Caco-2 (cell line): ENCODE data around the gene CDH6. TPM values are rescaled to one million over a fixed set of nuclear protein-coding genes. Genes with fewer than 3 reads are reported as not detected.

Source experiments
- BruUV-seq: library from RNA; stranded (reverse); fragments of 400-500 nt; replicated peaks from 2 replicates; lab custom pipeline; 2021; lab: Mats Ljungman, UMichigan
- CTCF ChIA-PET: fragments of 300-600 bp; sonication (Branson Sonifier 250); formaldehyde crosslinking; loops from one replicate; lab custom pipeline; 2022; ENCODE audit warnings: antibody characterized with exemption; lab: Charles Lee
- POLR2A ChIA-PET: fragments of 300-600 bp; sonication (Branson Sonifier 250); formaldehyde crosslinking; loops from one replicate; lab custom pipeline; 2022; ENCODE audit warnings: antibody characterized with exemption; lab: Charles Lee
- DNase-seq, 2 experiments: peaks; one replicate each; pipeline versions ENCODE4 v3.0.0 to v3.0.0-alpha.2; 2020 to 2022
- H3K27me3 ChIP-seq: replicated peaks from 2 replicates; pipeline ENCODE4 v1.6.0; 2011; ENCODE audit warnings: low read length; ENCODE audit not compliant: control insufficient read depth, insufficient read depth
- H3K36me3 ChIP-seq: 2 replicates; pipeline ENCODE4 v1.5.1; 2011; ENCODE audit warnings: low read length; ENCODE audit not compliant: control insufficient read depth, insufficient read depth
- H3K4me1 ChIP-seq: fragments of 250-450 bp; sonication (Bioruptor Pico); 2 replicates; pipeline ENCODE4 v1.5.1; 2020; ENCODE audit warnings: mild to moderate bottlenecking
- H3K4me3 ChIP-seq: 2 replicates; pipeline ENCODE4 v1.5.1; 2011; ENCODE audit warnings: low read depth, mild to moderate bottlenecking, control low read depth, low read length
- H3K9me3 ChIP-seq: fragments of 250-450 bp; sonication (Bioruptor Pico); 2 replicates; pipeline ENCODE4 v1.5.1; 2020; ENCODE audit warnings: mild to moderate bottlenecking, moderate library complexity
- H3K27ac Mint-ChIP-seq: one replicate; pipeline ENCODE4 v1.8.0; 2022; ENCODE audit warnings: mixed read lengths; ENCODE audit not compliant: unreplicated experiment
- H3K27me3 Mint-ChIP-seq: one replicate; pipeline ENCODE4 v1.8.0; 2022; ENCODE audit warnings: mixed read lengths; ENCODE audit not compliant: insufficient read depth, unreplicated experiment
- H3K36me3 Mint-ChIP-seq: one replicate; pipeline ENCODE4 v1.8.0; 2022; ENCODE audit warnings: mild to moderate bottlenecking, mixed read lengths; ENCODE audit not compliant: insufficient read depth, unreplicated experiment
- H3K4me1 Mint-ChIP-seq: one replicate; pipeline ENCODE4 v1.8.0; 2022; ENCODE audit warnings: low read depth, mixed read lengths; ENCODE audit not compliant: unreplicated experiment
- H3K4me3 Mint-ChIP-seq: one replicate; pipeline ENCODE4 v1.8.0; 2022; ENCODE audit warnings: mild to moderate bottlenecking, moderate library complexity, mixed read lengths; ENCODE audit not compliant: unreplicated experiment
- H3K9me3 Mint-ChIP-seq: one replicate; pipeline ENCODE4 v1.8.0; 2022; ENCODE audit warnings: mixed read lengths; ENCODE audit not compliant: unreplicated experiment
- CTCF ChIP-seq, 2 experiments: fragments of 200-600 bp in 1 of 2; IDR thresholded peaks; 1 replicate in 1 of 2; 2 replicates in 1 of 2; pipeline versions ENCODE4 v1.5.1 to v1.8.0; 2011 to 2022; ENCODE audit warnings: antibody characterized with exemption in 1 of 2, control low read depth in 1 of 2, inconsistent platforms in 1 of 2, low read depth in 1 of 2, low read length in 1 of 2, mild to moderate bottlenecking in 1 of 2, moderate library complexity in 1 of 2; ENCODE audit not compliant: insufficient read depth in 1 of 2, severe bottlenecking in 1 of 2, unreplicated experiment in 1 of 2
- intact Hi-C: fragments of 100-400 bp; cut with micrococcal nuclease; formaldehyde crosslinking; loops from one replicate; pipeline ENCODE4 v1.10.0; 2022; ENCODE audit not compliant: unreplicated experiment
- total RNA-seq: library from RNA; stranded (reverse); gene quantifications from 2 replicates; pipeline ENCODE4 v1.2.3, GENCODE V29; 2022

Gene CDH6
- total RNA-seq, 1 experiment from 2014 or later = 18.0 TPM

DNA sequence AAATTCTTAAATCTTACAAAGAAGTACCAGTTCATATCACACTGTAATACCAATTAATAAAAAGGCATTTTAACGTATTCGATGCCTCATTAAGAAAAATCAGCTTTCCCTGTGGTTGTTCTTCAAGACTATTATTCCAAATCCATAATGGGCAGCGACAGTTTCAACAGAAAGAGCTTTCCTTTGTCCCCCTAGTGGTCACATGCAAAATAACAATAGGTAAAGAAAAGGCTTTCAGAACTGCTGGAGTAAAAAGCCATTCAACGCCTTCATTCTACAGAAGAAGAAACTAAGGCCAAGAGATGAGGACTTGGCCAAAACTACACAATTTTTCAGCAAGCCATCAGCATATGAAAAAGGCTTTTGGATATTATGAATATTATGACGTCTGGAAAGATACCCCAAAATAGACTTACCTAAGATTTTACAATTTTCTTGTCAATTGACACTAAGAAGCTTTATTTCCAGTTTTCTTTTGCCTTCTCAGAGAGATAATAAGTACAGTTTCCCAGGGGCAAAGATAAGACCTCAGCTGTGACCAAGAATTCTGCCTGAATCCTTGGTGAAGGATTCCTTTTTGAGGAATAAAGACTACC, 6.7 kb upstream of the CDH6 start:
- H3K9me3 Mint-ChIP-seq = no peaks in the 10 kb centered on the region
- no peaks in the 10 kb centered on the region for H3K36me3 ChIP-seq
- H3K27me3 ChIP-seq = no peaks in the 10 kb centered on the region
- peaks cover 6% of the 10 kb centered on the region for H3K4me1 Mint-ChIP-seq
- DNase-seq = peak in 1 of 2 experiments; percentile 51
- CTCF ChIA-PET = interaction anchor here (0.6 to 1.2 kb wide), 5 partner anchors 10 to 166 kb away, joined by 3 to 4 read pairs (median 3); no protein-coding TSS in a partner anchor
- peak; percentile 72 to 80 for TF ChIP-seq CTCF (IDR thresholded peaks at IDR 0.05; ENCODE audit: insufficient read depth in 1 of 2, low read depth in 1 of 2, low read length in 1 of 2, severe bottlenecking in 1 of 2, unreplicated experiment in 1 of 2)
- no peaks in the 10 kb centered on the region for H3K36me3 Mint-ChIP-seq
- H3K9me3 ChIP-seq = no peaks in the 10 kb centered on the region
- H3K27ac Mint-ChIP-seq = no peak overlapping the region
- no peak overlapping the region for H3K4me3 ChIP-seq
- intact Hi-C loops = loop anchor here (1.0 to 5.0 kb wide), 5 partner anchors 25 to 784 kb away; no protein-coding TSS in a partner anchor
- no TSS peak for BruUV-seq
- H3K4me1 ChIP-seq = no peaks in the 10 kb centered on the region
- POLR2A ChIA-PET = no interaction called here
- H3K4me3 Mint-ChIP-seq = no peak overlapping the region
- no peaks in the 10 kb centered on the region for H3K27me3 Mint-ChIP-seq

DNA sequence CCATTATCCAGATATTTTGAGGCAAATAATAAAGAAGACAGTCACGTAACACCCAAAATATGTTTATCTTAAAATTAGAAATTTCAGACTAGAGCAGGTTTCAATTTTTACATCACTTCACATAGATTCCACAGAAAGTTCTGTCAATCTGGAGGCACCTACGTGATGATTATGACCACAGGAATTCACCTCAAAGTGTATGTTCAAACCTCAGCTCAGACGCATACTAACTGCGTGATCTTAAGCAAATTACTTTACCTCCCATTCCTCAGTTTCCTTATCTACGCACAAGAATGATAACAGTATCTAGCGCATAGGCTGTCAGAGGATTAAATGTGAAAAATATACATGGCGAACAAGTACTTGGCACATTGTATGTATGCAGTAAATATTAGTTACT, 5.9 kb upstream of the CDH6 start:
- Histone ChIP-seq H3K4me1 (no peaks in the 10 kb centered on the region), H3K27me3 (no peaks in the 10 kb centered on the region), H3K9me3 (no peaks in the 10 kb centered on the region), H3K36me3 (no peaks in the 10 kb centered on the region), H3K4me3 (no peak overlapping the region)
- no peak overlapping the region for H3K4me3 Mint-ChIP-seq
- no peak for TF ChIP-seq CTCF (IDR thresholded peaks at IDR 0.05; ENCODE audit: insufficient read depth in 1 of 2, low read depth in 1 of 2, low read length in 1 of 2, severe bottlenecking in 1 of 2, unreplicated experiment in 1 of 2)
- intact Hi-C loops = loop anchor here (2.0 to 5.0 kb wide), 3 partner anchors 45 to 785 kb away; no protein-coding TSS in a partner anchor
- no peaks in the 10 kb centered on the region for H3K27me3 Mint-ChIP-seq
- H3K4me1 Mint-ChIP-seq = peaks cover 6% of the 10 kb centered on the region
- H3K36me3 Mint-ChIP-seq = no peaks in the 10 kb centered on the region
- no TSS peak for BruUV-seq
- no peak for DNase-seq
- H3K9me3 Mint-ChIP-seq = no peaks in the 10 kb centered on the region
- ChIA-PET CTCF (interaction anchor here (1.0 to 1.2 kb wide), 2 partner anchors 11 to 166 kb away, joined by 4 read pairs; no protein-coding TSS in a partner anchor), POLR2A (no interaction called here)
- no peak overlapping the region for H3K27ac Mint-ChIP-seq

DNA sequence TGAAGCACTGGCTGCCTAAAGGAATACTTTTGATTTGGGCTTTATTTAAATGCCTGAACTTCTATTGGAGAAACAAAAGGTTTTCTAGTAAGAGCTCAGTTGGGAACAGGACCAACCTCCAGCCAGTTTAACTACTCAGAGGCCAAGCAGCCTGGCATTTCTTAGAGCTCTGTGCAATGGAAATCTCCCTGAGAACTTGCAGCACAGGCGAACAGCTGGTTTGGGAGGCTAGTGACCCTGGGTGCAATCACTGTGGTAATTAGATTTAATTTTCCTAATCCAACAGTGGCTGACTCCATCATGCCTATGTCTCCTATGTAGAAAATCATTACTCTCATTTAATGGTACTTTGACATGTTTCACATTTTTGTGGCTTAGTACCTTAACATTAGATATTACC, 1.0 kb upstream of the CDH6 start:
- Histone ChIP-seq H3K9me3 (no peaks in the 10 kb centered on the region), H3K4me1 (peaks cover 17% of the 10 kb centered on the region), H3K27me3 (no peaks in the 10 kb centered on the region), H3K4me3 (no peak overlapping the region), H3K36me3 (no peaks in the 10 kb centered on the region)
- H3K27me3 Mint-ChIP-seq = no peaks in the 10 kb centered on the region
- POLR2A ChIA-PET = no interaction called here
- no TSS peak for BruUV-seq
- H3K27ac Mint-ChIP-seq = no peak overlapping the region
- H3K4me1 Mint-ChIP-seq = peaks cover 36% of the 10 kb centered on the region
- intact Hi-C loops = loop anchor here (5.0 kb wide), 1 partner anchor 85 kb away; no protein-coding TSS in a partner anchor
- CTCF ChIA-PET = interaction anchor here (0.6 kb wide), 1 partner anchor 232 kb away, joined by 3 read pairs; no protein-coding TSS in a partner anchor
- no peak for TF ChIP-seq CTCF (IDR thresholded peaks at IDR 0.05; ENCODE audit: insufficient read depth in 1 of 2, low read depth in 1 of 2, low read length in 1 of 2, severe bottlenecking in 1 of 2, unreplicated experiment in 1 of 2)
- H3K9me3 Mint-ChIP-seq = no peaks in the 10 kb centered on the region
- H3K36me3 Mint-ChIP-seq = no peaks in the 10 kb centered on the region
- DNase-seq = no peak
- no peak overlapping the region for H3K4me3 Mint-ChIP-seq
